IMR-90 (cell line): ENCODE data around the gene PRSS12.

Source experiments
- CEBPB ChIP-seq: IDR thresholded peaks from 2 replicates; pipeline ENCODE4 v1.6.1; 2012; ENCODE audit warnings: low read depth, low read length, improper control_type of control experiment
- CHD1 ChIP-seq: IDR thresholded peaks from 2 replicates; pipeline ENCODE4 v1.6.1; 2012; ENCODE audit warnings: low read depth, low read length, improper control_type of control experiment
- CTCF ChIP-seq: conservative IDR thresholded peaks from 2 replicates; pipeline ENCODE4 v1.5.1; 2012; ENCODE audit warnings: mild to moderate bottlenecking, low read depth, low read length, improper control_type of control experiment
- FOS ChIP-seq: fragments of 150-350 bp; IDR thresholded peaks from 2 replicates; pipeline ENCODE4 v1.6.1; 2016; ENCODE audit warnings: low read depth, low read length
- MAFK ChIP-seq: IDR thresholded peaks from 2 replicates; pipeline ENCODE4 v1.6.1; 2012; ENCODE audit warnings: low read depth, low read length, improper control_type of control experiment
- MXI1 ChIP-seq: IDR thresholded peaks from 2 replicates; pipeline ENCODE4 v1.6.1; 2012; ENCODE audit warnings: low read depth, mild to moderate bottlenecking, low read length, moderate library complexity, borderline replicate concordance
- POLR2A ChIP-seq: IDR thresholded peaks from 2 replicates; pipeline ENCODE4 v1.6.1; 2012; ENCODE audit warnings: mild to moderate bottlenecking, low read depth, low read length
- RAD21 ChIP-seq: IDR thresholded peaks from 2 replicates; pipeline ENCODE4 v1.6.1; 2012; ENCODE audit warnings: low read length, improper control_type of control experiment
- RCOR1 ChIP-seq: IDR thresholded peaks from 2 replicates; pipeline ENCODE4 v1.6.1; 2012; ENCODE audit warnings: mild to moderate bottlenecking, low read length, improper control_type of control experiment; ENCODE audit not compliant: insufficient replicate concordance
- RFX5 ChIP-seq: IDR thresholded peaks from 2 replicates; pipeline ENCODE4 v1.8.0; 2012; ENCODE audit warnings: low read depth, mild to moderate bottlenecking, low read length, moderate library complexity
- SMC3 ChIP-seq: fragments of 150-350 bp; IDR thresholded peaks from 2 replicates; pipeline ENCODE4 v1.6.1; 2016; ENCODE audit warnings: low read depth, mild to moderate bottlenecking, antibody characterized with exemption, low read length, moderate library complexity
- USF2 ChIP-seq: fragments of 150-350 bp; IDR thresholded peaks from 2 replicates; pipeline ENCODE4 v1.6.1; 2017; ENCODE audit warnings: mild to moderate bottlenecking, antibody characterized with exemption, low read length, low read depth

- no peak for TF ChIP-seq CHD1
- TF ChIP-seq CTCF, result no peak
- TF ChIP-seq POLR2A, result no peak
- no peak for TF ChIP-seq MXI1
- TF ChIP-seq FOS, result no peak
- no peak for TF ChIP-seq RAD21
- no peak for TF ChIP-seq SMC3
- TF ChIP-seq CEBPB, result no peak
- no peak for TF ChIP-seq RCOR1
- no peak for TF ChIP-seq MAFK
- no peak for TF ChIP-seq RFX5
- no peak for TF ChIP-seq USF2
Observed at GRCh38 chr4:118276580-118276979, 76.2 kb downstream of the PRSS12 start.
